ENCODE results near the gene KYNU.
"Not testable (repeated sequence)": the region's sequence is repeated elsewhere in the genome, so short reads cannot be mapped to it uniquely, and the experiment has no call there.

KYNU gene

GRCh38 chr2:142877216-142877838 is at the start of gene KYNU:
KYNU (plus strand) TSS chr2:142877664; CDS start chr2:142885368, 7,704 bp downstream.
- no peak for DNase-seq

- no peak for DNase-seq
Observed at GRCh38 chr2:142834021-142834420, 43.4 kb upstream of the KYNU start.

- no peak for DNase-seq
Observed at GRCh38 chr2:142840436-142840835, 37.0 kb upstream of the KYNU start.

- no peak for DNase-seq
Observed at GRCh38 chr2:142841788-142842187, 35.7 kb upstream of the KYNU start.

- DNase-seq = no peak
Observed at GRCh38 chr2:142842369-142842768, 35.1 kb upstream of the KYNU start.

GRCh38 chr2:142843731-142844130 is 33.7 kb upstream of the KYNU start:
- DNase-seq = no peak

- DNase-seq = no peak
Observed at GRCh38 chr2:142848023-142848606, 29.3 kb upstream of the KYNU start.

- DNase-seq = no peak
Observed at GRCh38 chr2:142849820-142850219, 27.6 kb upstream of the KYNU start.

- no peak for DNase-seq
Observed at GRCh38 chr2:142853912-142854311, 23.6 kb upstream of the KYNU start.

- no peak for DNase-seq
Observed at GRCh38 chr2:142857256-142858164, 20.0 kb upstream of the KYNU start.

- no peak for DNase-seq
Observed at GRCh38 chr2:142858961-142859360, 18.5 kb upstream of the KYNU start.

- DNase-seq = no peak
Observed at GRCh38 chr2:142862299-142862698, 15.2 kb upstream of the KYNU start.

- no peak for DNase-seq
Observed at GRCh38 chr2:142862847-142863246, 14.6 kb upstream of the KYNU start.

- DNase-seq = no peak
Observed at GRCh38 chr2:142863485-142863961, 13.9 kb upstream of the KYNU start.

GRCh38 chr2:142864605-142865004 is 12.9 kb upstream of the KYNU start:
- DNase-seq = not testable (repeated sequence)

- no peak for DNase-seq
Observed at GRCh38 chr2:142865924-142866323, 11.5 kb upstream of the KYNU start.

GRCh38 chr2:142866426-142866825 is 11.0 kb upstream of the KYNU start:
- DNase-seq = no peak

GRCh38 chr2:142867136-142867535 is 10.3 kb upstream of the KYNU start:
- no peak for DNase-seq

GRCh38 chr2:142868229-142868762 is 9.2 kb upstream of the KYNU start:
- DNase-seq = peak; percentile 52

GRCh38 chr2:142869065-142869460 is 8.4 kb upstream of the KYNU start:
- not testable (repeated sequence) for DNase-seq

- DNase-seq = no peak
Observed at GRCh38 chr2:142869461-142870106, 7.9 kb upstream of the KYNU start.

- DNase-seq = no peak
Observed at GRCh38 chr2:142870526-142870925, 6.9 kb upstream of the KYNU start.

- no peak for DNase-seq
Observed at GRCh38 chr2:142871396-142871795, 6.1 kb upstream of the KYNU start.

Measured in GOT3 (cell line).